Panc1 (cell line): ENCODE results near the gene CADPS2.

ENCODE experiments used
- CTCF ChIP-seq: fragments of 450-650 bp; IDR thresholded peaks from 2 replicates; pipeline ENCODE4 v1.5.1; 2017; ENCODE audit warnings: mild to moderate bottlenecking
- TCF7L2 ChIP-seq: IDR thresholded peaks from 2 replicates; pipeline ENCODE4 v1.6.1; 2011; ENCODE audit warnings: mild to moderate bottlenecking, low read depth, low read length, inconsistent platforms

DNA sequence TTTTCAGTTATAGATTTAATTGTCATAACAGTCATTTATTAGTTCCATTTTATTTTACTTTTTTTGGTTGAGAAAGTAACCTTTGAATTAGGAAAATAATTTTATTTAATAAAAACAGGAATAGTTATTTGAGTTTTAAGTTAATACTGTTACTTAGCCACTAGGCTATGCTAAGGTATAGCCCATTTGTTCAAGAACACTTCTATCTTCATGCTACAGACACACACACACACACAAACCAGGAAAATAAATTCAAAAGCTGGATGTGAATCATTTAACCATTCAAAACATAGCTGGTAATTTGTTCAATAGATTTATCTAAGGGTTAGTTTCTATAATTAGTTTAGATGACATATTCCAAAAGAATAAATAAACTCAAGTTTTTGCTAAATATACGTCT, 335.7 kb downstream of the CADPS2 start:
- no peak for TF ChIP-seq CTCF
- TF ChIP-seq TCF7L2: no peak
